OCI-LY7 (cell line): Measurements from ENCODE around the gene YTHDF1. TPM values are rescaled to one million over a fixed set of nuclear protein-coding genes. Genes with fewer than 3 reads are reported as not detected.

Source experiments
- BruUV-seq: library from RNA; stranded (reverse); fragments of 400-500 nt; replicated peaks from 2 replicates; lab custom pipeline; 2021; lab: Mats Ljungman, UMichigan
- CTCF ChIA-PET: fragments of 300-600 bp; sonication (Branson Sonifier 250); formaldehyde crosslinking; loops from one replicate; lab custom pipeline; 2022; ENCODE audit warnings: antibody characterized with exemption; ENCODE audit not compliant: unreplicated experiment; lab: Charles Lee
- POLR2A ChIA-PET: fragments of 300-600 bp; sonication (Branson Sonifier 250); formaldehyde crosslinking; loops from one replicate; lab custom pipeline; 2022; ENCODE audit warnings: antibody characterized with exemption; lab: Charles Lee
- DNase-seq: peaks from one replicate; pipeline ENCODE4 v3.0.0-alpha.2; 2015; ENCODE audit warnings: low spot score
- H2AFZ ChIP-seq: fragments of 200-600 bp; sonication (generic), shearing (Covaris generic); 2 replicates; pipeline ENCODE4 v1.6.1; 2014; ENCODE audit warnings: mild to moderate bottlenecking, antibody characterized with exemption, low read length, moderate library complexity
- H3K27ac ChIP-seq: fragments of 200-600 bp; sonication (generic); 2 replicates; pipeline ENCODE4 v1.5.1; 2014; ENCODE audit warnings: mixed run types, low read depth, mild to moderate bottlenecking, moderate library complexity, low read length, inconsistent platforms; ENCODE audit not compliant: poor library complexity, severe bottlenecking
- H3K36me3 ChIP-seq: fragments of 200-600 bp; sonication (generic); 2 replicates; pipeline ENCODE4 v1.6.1; 2014; ENCODE audit warnings: mild to moderate bottlenecking, antibody characterized with exemption, low read length, moderate library complexity, mixed read lengths; ENCODE audit not compliant: insufficient read depth
- H3K4me1 ChIP-seq: fragments of 200-600 bp; sonication (generic); 2 replicates; pipeline ENCODE4 v1.5.1; 2014; ENCODE audit warnings: mild to moderate bottlenecking, low read length; ENCODE audit not compliant: insufficient read depth, poor library complexity, severe bottlenecking
- H3K4me2 ChIP-seq: fragments of 200-600 bp; sonication (generic); 2 replicates; pipeline ENCODE4 v1.6.1; 2014; ENCODE audit warnings: mild to moderate bottlenecking, low read length
- H3K4me3 ChIP-seq: fragments of 200-600 bp; sonication (generic); 2 replicates; pipeline ENCODE4 v1.5.1; 2014; ENCODE audit warnings: mild to moderate bottlenecking, low read depth, low read length; ENCODE audit not compliant: poor library complexity, severe bottlenecking
- H3K79me2 ChIP-seq: fragments of 200-600 bp; sonication (generic); 2 replicates; pipeline ENCODE4 v1.6.1; 2016; ENCODE audit warnings: low read depth, mild to moderate bottlenecking, low read length, moderate library complexity, mixed read lengths; ENCODE audit not compliant: insufficient read depth
- H3K9me2 ChIP-seq: fragments of 200-600 bp; sonication (generic); 2 replicates; pipeline ENCODE4 v1.6.1; 2016; ENCODE audit warnings: mild to moderate bottlenecking, low read length, mixed read lengths; ENCODE audit not compliant: insufficient read depth
- H3K9me3 ChIP-seq: fragments of 200-600 bp; sonication (generic); 2 replicates; pipeline ENCODE4 v1.6.1; 2014; ENCODE audit warnings: mild to moderate bottlenecking, mixed run types, low read length, mixed read lengths
- H4K20me1 ChIP-seq: fragments of 200-600 bp; sonication (generic); 2 replicates; pipeline ENCODE4 v1.6.1; 2014; ENCODE audit warnings: mild to moderate bottlenecking, antibody characterized with exemption, low read length, moderate library complexity, mixed read lengths; ENCODE audit not compliant: insufficient read depth
- EZH2phosphoT487 ChIP-seq: fragments of 200-600 bp; sonication (generic); IDR thresholded peaks from 2 replicates; pipeline ENCODE4 v1.6.1; 2018; ENCODE audit warnings: low read depth, borderline replicate concordance, mild to moderate bottlenecking, mixed run types, antibody characterized with exemption, low read length, moderate library complexity, mixed read lengths
- intact Hi-C: fragments of 100-400 bp; cut with micrococcal nuclease; formaldehyde crosslinking; loops from one replicate; pipeline ENCODE4 v1.10.0; 2022; ENCODE audit not compliant: unreplicated experiment
- total RNA-seq, 2 experiments: library from RNA; depleted of rRNA in 1 of 2; stranded (reverse); fragments of >200 nt in 1 of 2; shearing (Covaris generic) in 1 of 2; gene quantifications; 2 replicates each; pipeline ENCODE4 v1.2.3, GENCODE V29; 2014 to 2022
- TF ChIP-seq, protein P1 (sequence below): fragments of 200-600 bp; sonication (generic); conservative IDR thresholded peaks from 2 replicates; pipeline ENCODE4 v1.5.1; 2014; ENCODE audit warnings: mild to moderate bottlenecking, antibody characterized with exemption, low read length, moderate library complexity, mixed read lengths

YTHDF1 gene
- total RNA-seq, 2 experiments from 2014 or later, result 31.3 to 42.7 TPM

DNA sequence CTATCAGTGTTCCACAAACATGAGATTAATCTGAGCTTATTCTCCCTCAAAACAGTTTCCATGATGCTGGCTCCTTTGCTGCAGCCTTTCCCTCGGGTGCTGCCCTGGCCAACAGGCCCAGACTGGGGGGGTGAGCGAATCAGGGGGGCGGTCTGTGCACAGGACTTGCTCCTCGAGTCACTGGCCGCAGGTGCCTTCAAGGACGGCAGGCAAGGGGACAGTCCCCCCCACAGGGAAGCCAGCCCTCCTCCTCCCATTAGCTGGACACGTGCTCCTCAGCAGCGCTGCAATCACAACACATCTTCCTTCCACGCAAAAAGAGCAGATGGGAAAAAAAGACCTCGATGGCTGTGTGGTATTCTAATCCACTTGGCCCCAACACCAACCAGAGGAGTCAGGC is 10.0 kb downstream of the YTHDF1 start:
- H3K4me1 ChIP-seq, result no peaks in the 10 kb centered on the region
- H3K4me3 ChIP-seq, result no peak overlapping the region
- no peak for DNase-seq
- H3K4me2 ChIP-seq, result no peak overlapping the region
- H3K9me3 ChIP-seq, result no peaks in the 10 kb centered on the region
- peaks cover 95% of the 10 kb centered on the region for H3K36me3 ChIP-seq
- intact Hi-C loops, result no loop called here
- H3K9me2 ChIP-seq, result no peaks in the 10 kb centered on the region
- BruUV-seq, result no TSS peak
- peaks cover 57% of the 10 kb centered on the region for H3K79me2 ChIP-seq
- POLR2A ChIA-PET, result no interaction called here
- peaks cover 43% of the 10 kb centered on the region for H4K20me1 ChIP-seq
- H2AFZ ChIP-seq, result no peak overlapping the region
- CTCF ChIA-PET, result no interaction called here
- no peak for TF ChIP-seq EZH2phosphoT487
- TF ChIP-seq, protein P1, sequence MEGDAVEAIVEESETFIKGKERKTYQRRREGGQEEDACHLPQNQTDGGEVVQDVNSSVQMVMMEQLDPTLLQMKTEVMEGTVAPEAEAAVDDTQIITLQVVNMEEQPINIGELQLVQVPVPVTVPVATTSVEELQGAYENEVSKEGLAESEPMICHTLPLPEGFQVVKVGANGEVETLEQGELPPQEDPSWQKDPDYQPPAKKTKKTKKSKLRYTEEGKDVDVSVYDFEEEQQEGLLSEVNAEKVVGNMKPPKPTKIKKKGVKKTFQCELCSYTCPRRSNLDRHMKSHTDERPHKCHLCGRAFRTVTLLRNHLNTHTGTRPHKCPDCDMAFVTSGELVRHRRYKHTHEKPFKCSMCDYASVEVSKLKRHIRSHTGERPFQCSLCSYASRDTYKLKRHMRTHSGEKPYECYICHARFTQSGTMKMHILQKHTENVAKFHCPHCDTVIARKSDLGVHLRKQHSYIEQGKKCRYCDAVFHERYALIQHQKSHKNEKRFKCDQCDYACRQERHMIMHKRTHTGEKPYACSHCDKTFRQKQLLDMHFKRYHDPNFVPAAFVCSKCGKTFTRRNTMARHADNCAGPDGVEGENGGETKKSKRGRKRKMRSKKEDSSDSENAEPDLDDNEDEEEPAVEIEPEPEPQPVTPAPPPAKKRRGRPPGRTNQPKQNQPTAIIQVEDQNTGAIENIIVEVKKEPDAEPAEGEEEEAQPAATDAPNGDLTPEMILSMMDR, result no peak
- H3K27ac ChIP-seq, result no peak overlapping the region

DNA sequence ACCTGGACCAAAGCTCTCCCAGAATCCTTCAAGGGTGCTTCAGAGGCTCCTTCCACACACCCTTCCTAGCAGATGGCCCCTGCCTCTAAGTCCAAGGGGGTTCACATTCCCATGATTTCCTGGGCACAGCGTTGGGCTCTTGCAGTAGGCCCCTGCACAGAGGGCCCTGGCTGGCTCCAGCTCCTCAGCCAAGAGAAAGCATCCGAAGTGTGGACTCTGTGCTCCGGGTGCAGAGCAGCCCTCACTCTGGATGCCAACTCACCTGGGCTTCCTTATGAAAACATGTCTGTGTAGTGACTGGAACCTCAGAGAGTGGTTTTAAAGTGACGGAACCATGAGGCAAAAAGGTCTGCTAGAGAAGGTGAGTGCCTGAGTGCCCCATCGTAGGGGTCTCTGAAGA is 11.6 kb downstream of the YTHDF1 start:
- Histone ChIP-seq H3K36me3 (peaks cover 95% of the 10 kb centered on the region), H3K4me2 (no peak overlapping the region), H4K20me1 (peaks cover 36% of the 10 kb centered on the region), H3K9me3 (no peaks in the 10 kb centered on the region), H3K79me2 (peaks cover 59% of the 10 kb centered on the region), H3K9me2 (no peaks in the 10 kb centered on the region), H3K4me1 (no peaks in the 10 kb centered on the region), H3K4me3 (no peak overlapping the region), H3K27ac (no peak overlapping the region), H2AFZ (no peak overlapping the region)
- DNase-seq, result no peak
- intact Hi-C loops, result no loop called here
- TF ChIP-seq, protein P1, result no peak
- TF ChIP-seq EZH2phosphoT487, result no peak
- CTCF ChIA-PET, result no interaction called here
- POLR2A ChIA-PET, result no interaction called here
- no TSS peak for BruUV-seq

DNA sequence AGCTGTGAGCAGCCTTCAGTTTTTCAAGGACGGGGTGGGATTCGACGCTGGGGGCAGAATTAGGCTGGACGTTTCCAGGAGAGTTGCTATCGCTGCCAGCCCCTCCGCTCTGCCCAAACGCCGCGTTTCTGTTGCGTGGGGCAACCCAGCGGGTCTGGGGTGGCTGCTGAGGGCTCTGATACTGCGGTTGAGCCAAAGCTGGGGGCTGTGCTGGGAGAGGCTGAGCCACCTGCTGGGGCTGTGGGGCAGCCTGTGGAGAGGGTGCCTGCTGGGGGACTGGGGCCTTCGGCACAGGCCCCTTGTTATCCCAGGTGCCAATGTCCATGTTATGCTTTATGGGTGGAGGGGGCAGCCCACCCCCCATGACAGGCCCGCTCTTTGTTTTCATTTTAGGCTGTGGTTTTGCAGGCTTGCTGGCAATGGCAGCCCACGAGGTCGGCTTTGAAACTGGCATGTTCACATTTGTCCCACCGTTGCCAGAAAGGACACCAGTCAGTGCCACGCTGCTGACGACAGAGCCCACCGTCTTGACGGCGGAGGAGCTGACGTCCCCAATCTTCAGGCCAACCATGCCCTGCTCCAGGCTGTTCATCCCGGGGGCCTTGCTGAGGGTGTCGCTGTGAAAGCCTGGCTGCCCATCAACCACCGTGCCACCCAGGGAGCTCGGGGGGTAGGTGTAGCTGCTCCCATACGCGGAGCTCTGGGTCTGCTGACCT is 13.0 kb downstream of the YTHDF1 start:
- no TSS peak for BruUV-seq
- TF ChIP-seq, protein P1, result no peak
- no peak for TF ChIP-seq EZH2phosphoT487
- no peaks in the 10 kb centered on the region for H3K4me1 ChIP-seq

More for the DNA sequence above, 13.0 kb downstream of the YTHDF1 start:
- intact Hi-C loops, result no loop called here
- ChIA-PET CTCF (no interaction called here), POLR2A (no interaction called here)
- Histone ChIP-seq H3K4me3 (no peak overlapping the region), H3K9me2 (no peaks in the 10 kb centered on the region), H2AFZ (no peak overlapping the region), H3K79me2 (peaks cover 59% of the 10 kb centered on the region), H3K9me3 (no peaks in the 10 kb centered on the region), H3K36me3 (peaks cover 95% of the 10 kb centered on the region), H3K4me2 (no peak overlapping the region), H4K20me1 (peaks cover 23% of the 10 kb centered on the region), H3K27ac (no peak overlapping the region)
- no peak for DNase-seq
